KG1 (cell line): ENCODE results near the gene TMEM200A.

Source experiments
- DNase-seq: peaks from one replicate; lab custom pipeline; 2025; lab: John Stamatoyannopoulos, UW

The TMEM200A gene

DNA sequence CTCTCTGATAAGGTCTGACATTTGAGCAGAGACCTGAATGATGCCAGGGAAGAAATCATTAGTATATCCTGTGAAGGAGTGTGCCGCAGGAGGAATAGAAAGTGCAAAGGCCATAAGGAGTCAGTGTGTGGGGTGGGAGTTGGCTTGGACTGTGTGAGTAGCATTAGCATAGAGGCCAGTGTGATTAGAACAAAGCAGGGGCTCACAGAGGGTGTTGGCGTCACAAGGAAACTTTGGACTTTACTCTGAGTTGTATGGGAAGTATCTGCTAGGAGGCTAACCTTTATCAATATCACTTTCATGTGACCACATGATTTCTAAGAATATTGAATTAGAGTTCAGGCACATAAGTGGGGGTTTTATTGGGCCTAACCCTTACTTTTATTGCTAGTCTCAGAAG lies 12.1 kb downstream of the TMEM200A start:
- no peak for DNase-seq

- DNase-seq, result no peak
These were observed 13.4 kb downstream of the TMEM200A start for GRCh38 chr6:130379223-130379622.

DNA sequence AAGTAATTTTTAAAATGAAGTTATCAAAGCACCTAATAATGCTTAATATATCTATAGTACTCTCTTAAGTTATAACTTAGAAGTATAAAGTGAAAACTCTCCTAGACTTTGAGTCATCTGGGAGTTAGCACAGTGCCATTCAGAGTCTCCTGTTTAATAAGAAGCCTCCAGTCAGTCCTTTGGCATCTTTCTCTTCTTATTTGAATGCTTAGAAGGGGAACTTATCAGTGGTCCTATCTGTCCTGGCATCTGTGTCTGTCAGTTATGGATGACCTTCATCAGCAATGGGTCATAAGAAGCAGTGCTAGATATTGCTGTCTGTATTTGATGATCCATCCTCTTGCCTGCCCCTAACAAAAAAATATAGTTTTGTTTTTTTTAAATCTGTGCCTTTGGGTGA lies 15.2 kb downstream of the TMEM200A start:
- no peak for DNase-seq

- DNase-seq, result peak; percentile 39
These were observed 15.9 kb downstream of the TMEM200A start for GRCh38 chr6:130381459-130382380.

DNA sequence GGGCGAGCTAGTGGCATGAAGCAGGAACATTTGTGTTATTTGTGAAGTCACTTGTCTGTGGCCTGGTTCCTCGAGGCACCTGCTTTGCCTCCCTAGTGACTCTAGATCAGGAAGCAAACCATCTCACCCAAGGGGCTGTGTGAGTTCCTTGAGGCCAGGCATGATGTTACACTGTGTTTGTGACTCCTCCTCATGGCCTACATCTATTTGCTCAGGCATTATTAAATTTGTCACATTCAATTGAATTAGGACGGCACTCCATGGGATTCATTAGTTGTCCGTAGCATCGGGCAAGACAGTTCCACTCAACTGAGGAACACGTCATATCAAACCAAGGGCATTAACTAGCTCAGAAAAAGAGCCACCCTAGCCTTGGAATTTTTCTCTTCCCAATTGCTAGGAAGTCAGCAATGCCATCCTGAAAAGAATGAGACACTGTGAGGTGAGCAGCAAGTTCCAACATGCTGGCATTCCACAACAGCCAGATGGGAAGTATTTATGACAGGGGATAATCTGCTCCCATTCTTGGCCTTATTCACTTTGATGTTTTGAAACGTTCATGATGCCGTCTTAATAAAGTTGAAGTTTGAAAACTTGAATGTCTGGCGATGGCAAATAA lies 17.2 kb downstream of the TMEM200A start:
- no peak for DNase-seq

DNA sequence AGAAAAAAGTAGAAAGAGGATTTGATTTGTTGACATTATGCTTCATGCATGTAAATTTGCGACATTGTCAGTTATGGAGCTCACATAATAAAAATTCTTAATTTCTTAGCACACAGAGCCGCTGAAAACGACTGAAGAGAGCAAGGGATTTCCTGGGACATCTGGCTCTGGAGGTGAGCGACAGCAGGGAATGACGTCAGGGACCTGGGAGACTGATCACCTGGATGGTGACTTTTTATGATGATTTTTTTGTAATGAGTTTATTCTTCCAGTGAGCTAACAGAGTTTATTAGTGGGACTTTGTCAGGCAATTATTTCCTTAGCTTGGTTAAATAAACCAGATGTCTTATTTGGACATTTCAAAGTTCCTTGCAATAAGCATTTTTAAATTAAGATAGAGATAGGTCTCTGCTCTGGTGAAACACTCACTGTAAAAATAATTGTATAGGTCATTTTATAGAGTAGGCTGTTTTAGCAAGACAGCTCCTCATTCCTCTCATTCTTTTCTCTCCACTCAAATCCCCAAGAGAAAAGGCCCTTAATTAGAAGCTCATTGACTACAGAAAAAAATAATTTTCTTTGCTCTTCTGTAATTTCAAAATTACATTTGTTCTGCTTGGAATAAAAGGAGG lies 19.4 kb downstream of the TMEM200A start:
- no peak for DNase-seq

DNA sequence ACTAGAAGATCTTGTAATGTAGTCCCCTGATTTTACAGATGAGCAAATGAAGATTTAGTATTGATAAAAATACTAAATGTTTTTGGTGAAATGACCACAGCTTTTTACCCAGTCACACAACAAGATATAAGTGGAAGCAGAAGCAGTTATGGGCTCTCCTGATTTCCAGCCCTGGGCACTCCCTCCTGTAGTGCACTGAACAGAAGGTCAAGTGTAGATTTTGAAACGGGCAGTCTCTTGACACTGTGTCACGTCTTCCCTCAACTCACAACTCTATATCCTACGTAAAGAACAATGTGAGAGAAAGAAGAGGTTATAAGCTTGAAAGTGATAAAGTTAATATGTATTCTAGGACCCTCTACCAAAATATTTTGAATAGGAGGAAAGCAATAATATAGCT lies 23.3 kb downstream of the TMEM200A start:
- no peak for DNase-seq

- DNase-seq, result no peak
These were observed 25.1 kb downstream of the TMEM200A start for GRCh38 chr6:130390890-130391289.

DNA sequence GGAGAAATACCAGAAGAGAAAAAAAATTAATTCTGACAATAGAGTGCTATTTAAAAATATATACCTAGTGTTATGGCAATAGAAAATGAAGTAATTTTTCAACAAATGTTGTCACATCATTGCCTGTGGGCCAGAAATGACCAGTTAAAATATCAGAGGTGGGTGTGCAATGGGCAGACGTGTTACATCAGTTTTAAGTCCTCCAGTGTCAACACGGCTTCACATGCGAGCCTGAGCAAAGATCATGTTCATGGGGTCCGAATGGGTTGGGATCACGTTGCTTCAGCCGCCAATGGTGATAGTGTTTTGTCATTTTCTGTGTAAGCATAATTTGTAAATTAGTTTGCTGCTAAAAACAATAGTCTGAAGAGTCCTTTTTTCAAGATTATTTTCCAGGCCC lies 27.5 kb downstream of the TMEM200A start:
- DNase-seq, result no peak

GRCh38 chr6:130394246-130394645 lies 28.4 kb downstream of the TMEM200A start:
- no peak for DNase-seq

GRCh38 chr6:130395164-130395563 lies 29.3 kb downstream of the TMEM200A start:
- no peak for DNase-seq

GRCh38 chr6:130396722-130397121 lies 30.9 kb downstream of the TMEM200A start:
- no peak for DNase-seq

DNA sequence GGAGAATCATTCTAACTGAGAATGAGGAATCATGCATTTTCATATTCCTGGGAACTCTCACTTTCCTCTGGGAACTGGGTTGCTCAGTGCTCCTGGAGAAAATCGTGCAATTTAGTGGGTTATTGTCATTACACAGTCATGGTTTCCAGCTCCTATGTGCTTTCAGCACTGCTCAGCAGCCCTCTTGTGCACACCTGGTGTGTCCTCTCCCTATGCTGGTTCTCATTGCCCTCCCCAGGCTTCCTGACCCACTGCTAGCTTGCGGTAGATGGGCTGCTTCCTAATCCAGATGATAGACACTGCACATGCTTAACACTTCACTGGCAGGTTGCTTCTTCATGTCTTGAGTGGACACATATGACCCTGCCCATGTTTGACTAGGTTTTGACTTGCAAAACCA lies 39.7 kb downstream of the TMEM200A start:
- no peak for DNase-seq

GRCh38 chr6:130407032-130407431 lies 41.2 kb downstream of the TMEM200A start:
- DNase-seq, result no peak

DNA sequence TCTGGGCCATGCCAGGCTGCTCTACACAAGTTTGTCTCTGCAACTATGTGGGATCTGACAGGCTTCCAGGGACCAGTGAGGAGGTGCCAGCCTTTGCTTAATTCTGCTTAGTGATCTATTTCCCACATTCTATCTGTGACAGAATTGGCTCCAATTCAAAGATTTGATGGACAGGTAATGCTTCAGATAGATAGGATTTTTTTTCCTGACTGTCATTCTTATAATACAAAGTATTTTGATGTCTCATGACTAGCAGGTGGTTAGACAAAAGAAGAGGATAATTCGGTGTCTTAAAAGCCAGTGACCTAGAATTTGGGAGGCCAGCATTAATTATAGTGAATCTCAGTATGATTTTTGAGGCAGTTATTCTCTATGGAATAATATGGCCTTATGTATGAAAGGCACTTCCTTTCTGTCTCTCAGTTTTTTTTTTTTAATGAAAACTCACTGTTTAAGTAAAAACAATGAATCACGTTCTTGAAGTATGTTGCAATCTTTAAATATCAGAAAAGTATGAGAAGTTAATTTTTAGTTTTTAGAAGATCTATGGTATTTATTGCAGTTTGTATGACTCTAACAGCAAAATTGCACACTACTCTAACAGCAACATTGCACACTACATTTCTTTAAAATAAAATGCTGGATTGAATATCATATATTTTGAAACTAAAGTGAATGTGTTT lies 43.7 kb downstream of the TMEM200A start:
- no peak for DNase-seq

GRCh38 chr6:130411481-130411880 lies 45.7 kb downstream of the TMEM200A start:
- no peak for DNase-seq

DNA sequence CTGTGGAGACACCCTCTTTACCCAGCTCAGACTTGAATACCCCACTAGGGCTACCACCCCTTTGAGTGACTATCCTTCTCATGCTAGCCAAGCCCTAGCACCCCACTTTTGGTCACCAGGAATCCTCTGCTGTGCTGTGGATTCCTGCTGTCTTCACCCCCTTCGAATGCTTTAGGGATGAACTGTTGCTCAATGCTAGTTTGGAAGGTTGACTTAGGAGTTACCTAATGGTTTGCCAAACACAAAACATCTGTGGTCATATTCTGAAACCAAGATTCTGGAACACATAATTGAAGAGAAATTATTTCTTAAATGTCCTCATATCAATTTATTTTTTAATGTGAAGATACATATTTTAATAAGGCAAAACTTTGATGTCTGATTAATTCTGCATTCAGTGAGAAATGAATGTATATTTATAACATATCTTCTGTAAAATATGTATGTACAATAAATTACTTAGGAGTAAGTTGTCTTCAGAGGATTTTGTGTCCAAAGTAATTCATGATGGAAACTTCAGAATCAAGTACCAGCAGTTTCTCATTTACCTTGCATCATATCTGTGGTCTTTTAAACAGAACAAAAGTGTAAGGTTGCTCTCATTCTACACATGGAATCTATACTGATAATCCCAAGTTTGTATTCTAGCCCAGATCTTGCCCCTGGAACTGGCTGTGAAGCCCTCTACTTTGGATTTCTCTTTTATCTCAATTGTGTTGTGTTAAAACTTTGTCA lies 46.9 kb downstream of the TMEM200A start:
- no peak for DNase-seq

DNA sequence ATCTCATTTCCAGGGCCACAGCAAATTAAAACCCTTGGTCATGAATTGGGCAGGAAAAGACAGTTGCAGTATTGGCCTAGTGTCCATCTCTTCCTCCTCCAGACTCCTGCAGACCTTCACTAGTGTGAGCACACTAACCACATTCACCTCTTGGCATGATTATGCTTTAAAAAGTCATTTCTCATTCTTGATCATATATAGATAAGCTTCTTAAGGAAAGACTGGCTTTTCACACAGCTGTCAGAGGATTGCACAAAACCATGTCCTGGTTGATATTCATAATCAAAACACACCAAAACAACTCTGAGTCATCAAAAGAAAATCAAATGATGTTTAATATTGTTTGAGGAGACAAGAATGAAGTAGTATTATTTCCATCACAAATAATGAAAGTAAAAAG lies 52.1 kb downstream of the TMEM200A start:
- DNase-seq, result no peak

- no peak for DNase-seq
These were observed 55.1 kb downstream of the TMEM200A start for GRCh38 chr6:130420911-130421310.

DNA sequence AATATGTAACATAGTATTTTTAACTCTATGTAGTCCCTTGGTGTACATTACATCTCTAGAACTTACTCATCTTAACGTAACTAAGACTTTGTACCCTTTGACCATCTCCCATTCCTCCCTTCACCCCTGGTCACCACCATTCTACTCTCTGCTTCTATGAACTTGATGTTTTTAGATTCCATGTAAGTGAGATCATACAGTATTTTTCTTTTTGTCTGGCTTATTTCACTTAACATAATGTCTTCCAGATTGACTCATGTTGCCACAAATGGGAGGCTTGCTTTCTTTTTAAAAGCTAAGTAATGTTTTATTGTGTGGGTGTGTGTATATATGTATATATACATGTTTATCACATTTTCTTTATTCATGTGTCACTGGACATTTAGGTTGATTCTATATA lies 55.8 kb downstream of the TMEM200A start:
- DNase-seq, result no peak

GRCh38 chr6:130423044-130423443 lies 57.2 kb downstream of the TMEM200A start:
- no peak for DNase-seq

DNA sequence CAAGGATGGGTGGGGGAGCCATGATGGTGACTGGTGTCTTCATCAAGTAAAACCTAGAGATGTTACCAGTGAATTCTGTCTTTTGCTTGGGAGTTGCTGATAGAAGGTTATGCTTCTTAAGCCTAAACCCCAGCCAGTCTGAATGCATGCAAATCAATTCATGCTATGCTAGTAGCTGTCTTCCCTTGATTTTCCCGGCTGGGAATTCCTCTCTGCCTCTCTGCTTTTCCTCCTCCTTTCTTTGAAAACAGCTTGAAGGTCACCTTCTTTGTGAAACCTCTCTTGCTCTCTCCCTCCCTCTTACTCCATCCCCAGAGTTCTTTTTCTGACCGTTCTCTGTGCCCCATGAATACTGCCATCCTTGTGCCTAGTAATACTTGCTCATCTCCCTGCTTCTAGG lies 58.9 kb downstream of the TMEM200A start:
- DNase-seq, result no peak
